Kidney capillary endothelial cell (primary cell): ENCODE data around the gene ACOX3.

ENCODE experiments used
- DNase-seq: peaks from one replicate; pipeline ENCODE4 v3.0.0-alpha.2; 2018; ENCODE audit warnings: low spot score

Gene ACOX3

GRCh38 chr4:8319731-8320385 is 120.7 kb downstream of the ACOX3 start:
- DNase-seq, result no peak

GRCh38 chr4:8319061-8319460 is 121.5 kb downstream of the ACOX3 start:
- no peak for DNase-seq

GRCh38 chr4:8318509-8318908 is 122.0 kb downstream of the ACOX3 start:
- no peak for DNase-seq

GRCh38 chr4:8317474-8317873 is 123.0 kb downstream of the ACOX3 start:
- no peak for DNase-seq

GRCh38 chr4:8316911-8317351 is 123.6 kb downstream of the ACOX3 start:
- no peak for DNase-seq
